ENCODE data around the gene ZMYND8. TPM values are rescaled to one million over a fixed set of nuclear protein-coding genes. Genes with fewer than 3 reads are reported as not detected.
A peak's percentile ranks its signal among the peaks of the same experiment; 100 is the strongest.

ZMYND8 gene
- total RNA-seq, 1 experiment from 2014 or later, result 29.0 TPM

DNA sequence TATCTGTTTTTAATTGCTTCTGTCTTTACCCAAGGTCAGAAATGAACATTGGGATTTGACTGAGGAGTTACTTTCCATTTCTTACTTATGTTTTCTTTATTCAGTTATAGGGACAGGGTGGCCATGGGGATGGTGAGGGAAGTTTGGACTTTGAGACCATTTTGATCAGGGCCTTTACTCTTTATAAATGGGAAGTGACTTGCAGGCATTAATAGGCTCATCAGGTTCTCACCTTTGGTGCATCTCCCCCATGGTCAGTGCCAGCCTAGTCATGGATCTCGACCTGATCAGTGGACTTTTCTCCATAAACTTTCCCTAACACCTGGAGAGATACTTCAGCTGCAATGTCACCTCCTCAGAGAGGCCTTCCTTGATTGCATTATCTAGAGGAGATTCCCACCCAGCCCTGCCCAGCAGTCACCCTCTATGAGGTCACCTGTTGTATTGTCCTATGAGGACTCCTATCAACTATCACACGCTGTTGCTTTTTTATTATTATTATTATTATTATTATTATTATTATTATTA lies 16.8 kb upstream of the ZMYND8 start:
- H3K79me2 ChIP-seq (ENCODE audit: insufficient read depth, low read length), result no peaks in the 10 kb centered on the region

More for the DNA sequence above, 16.8 kb upstream of the ZMYND8 start:
- no peak for TF ChIP-seq ZFX (IDR thresholded peaks at IDR 0.05)
- no peak for TF ChIP-seq CEBPB (IDR thresholded peaks at IDR 0.05; ENCODE audit: low read depth)
- no peak for TF ChIP-seq EZH2 (IDR thresholded peaks at IDR 0.05)
- TF ChIP-seq POLR2A (IDR thresholded peaks at IDR 0.05; ENCODE audit: borderline replicate concordance, extremely low read depth, insufficient read depth, insufficient read length), result no peak
- TF ChIP-seq TCF7L2 (IDR thresholded peaks at IDR 0.05; ENCODE audit: borderline replicate concordance, extremely low read depth, insufficient read depth, insufficient read length), result no peak
- TF ChIP-seq, protein P1, sequence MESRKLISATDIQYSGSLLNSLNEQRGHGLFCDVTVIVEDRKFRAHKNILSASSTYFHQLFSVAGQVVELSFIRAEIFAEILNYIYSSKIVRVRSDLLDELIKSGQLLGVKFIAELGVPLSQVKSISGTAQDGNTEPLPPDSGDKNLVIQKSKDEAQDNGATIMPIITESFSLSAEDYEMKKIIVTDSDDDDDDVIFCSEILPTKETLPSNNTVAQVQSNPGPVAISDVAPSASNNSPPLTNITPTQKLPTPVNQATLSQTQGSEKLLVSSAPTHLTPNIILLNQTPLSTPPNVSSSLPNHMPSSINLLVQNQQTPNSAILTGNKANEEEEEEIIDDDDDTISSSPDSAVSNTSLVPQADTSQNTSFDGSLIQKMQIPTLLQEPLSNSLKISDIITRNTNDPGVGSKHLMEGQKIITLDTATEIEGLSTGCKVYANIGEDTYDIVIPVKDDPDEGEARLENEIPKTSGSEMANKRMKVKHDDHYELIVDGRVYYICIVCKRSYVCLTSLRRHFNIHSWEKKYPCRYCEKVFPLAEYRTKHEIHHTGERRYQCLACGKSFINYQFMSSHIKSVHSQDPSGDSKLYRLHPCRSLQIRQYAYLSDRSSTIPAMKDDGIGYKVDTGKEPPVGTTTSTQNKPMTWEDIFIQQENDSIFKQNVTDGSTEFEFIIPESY (IDR thresholded peaks at IDR 0.05; ENCODE audit: extremely low read depth, insufficient replicate concordance, low read length), result no peak
- TF ChIP-seq SP1 (IDR thresholded peaks at IDR 0.05; ENCODE audit: low read depth), result no peak
- TF ChIP-seq, protein P2, sequence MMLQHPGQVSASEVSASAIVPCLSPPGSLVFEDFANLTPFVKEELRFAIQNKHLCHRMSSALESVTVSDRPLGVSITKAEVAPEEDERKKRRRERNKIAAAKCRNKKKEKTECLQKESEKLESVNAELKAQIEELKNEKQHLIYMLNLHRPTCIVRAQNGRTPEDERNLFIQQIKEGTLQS (IDR thresholded peaks at IDR 0.05), result no peak
- TF ChIP-seq EGR1 (IDR thresholded peaks at IDR 0.05; ENCODE audit: low read depth), result no peak
- TF ChIP-seq SRF (IDR thresholded peaks at IDR 0.05; ENCODE audit: low read depth), result no peak
- TF ChIP-seq CBX3 (IDR thresholded peaks at IDR 0.05; ENCODE audit: low read depth), result no peak
- no peak for TF ChIP-seq YY1 (IDR thresholded peaks at IDR 0.05; ENCODE audit: extremely low read depth, insufficient replicate concordance, low read depth, low read length)
- TF ChIP-seq RAD21 (IDR thresholded peaks at IDR 0.05; ENCODE audit: low read depth), result no peak
- ChIA-PET POLR2A (interaction anchor here (1.0 to 3.4 kb wide), 2 partner anchors 12 to 14 kb away, joined by 4 to 9 read pairs; no protein-coding TSS in a partner anchor), CTCF (interaction anchor here (1.5 kb wide), 1 partner anchor 11 kb away, joined by 6 read pairs; no protein-coding TSS in a partner anchor), RAD21 (ENCODE audit: low non-redundant PET in 1 of 2, low total read pairs in 2 of 2, uncharacterized antibody in 2 of 2, unreplicated experiment in 2 of 2) (no interaction called here)
- intact Hi-C loops (cut with micrococcal nuclease), result no loop called here
- no TSS peak for BruUV-seq (replicated peaks)
- Histone ChIP-seq H3K4me2 (ENCODE audit: low read length) (peak overlapping the region; percentile 44), H3K36me3 (ENCODE audit: control insufficient read depth in 1 of 2, insufficient read depth in 2 of 2, low read length in 2 of 2) (no peaks in the 10 kb centered on the region), H3K9ac (ENCODE audit: low read length) (no peak overlapping the region), H2AFZ (ENCODE audit: low read depth, low read length, poor library complexity, severe bottlenecking) (peak overlapping the region; percentile 88), H3K4me1 (ENCODE audit: control insufficient read depth in 1 of 2, insufficient read depth in 2 of 2, low read length in 2 of 2) (peaks cover 18 to 22% of the 10 kb centered on the region in 2 experiments), H3K4me3 (replicated peaks in 1 of 2; ENCODE audit: low read depth in 1 of 2, low read length in 2 of 2) (no peak overlapping the region), H3K27me3 (ENCODE audit: insufficient read depth, low read length) (no peaks in the 10 kb centered on the region), H3K9me2 (ENCODE audit: insufficient read depth) (no peaks in the 10 kb centered on the region), H3K27ac (ENCODE audit: low read depth, low read length) (no peak overlapping the region; the same call in 1 of the 2 replicates), H3K9me3 (ENCODE audit: control insufficient read depth in 1 of 2, insufficient read depth in 1 of 2, low read depth in 1 of 2, low read length in 2 of 2) (no peaks in the 10 kb centered on the region), H4K20me1 (ENCODE audit: insufficient read depth) (no peaks in the 10 kb centered on the region)
- ATAC-seq (no peak), DNase-seq (ENCODE audit: low read depth, low spot score) (no peak)

All from HCT116 (cell line).